Measurements from ENCODE around the gene CUTA.

DNA sequence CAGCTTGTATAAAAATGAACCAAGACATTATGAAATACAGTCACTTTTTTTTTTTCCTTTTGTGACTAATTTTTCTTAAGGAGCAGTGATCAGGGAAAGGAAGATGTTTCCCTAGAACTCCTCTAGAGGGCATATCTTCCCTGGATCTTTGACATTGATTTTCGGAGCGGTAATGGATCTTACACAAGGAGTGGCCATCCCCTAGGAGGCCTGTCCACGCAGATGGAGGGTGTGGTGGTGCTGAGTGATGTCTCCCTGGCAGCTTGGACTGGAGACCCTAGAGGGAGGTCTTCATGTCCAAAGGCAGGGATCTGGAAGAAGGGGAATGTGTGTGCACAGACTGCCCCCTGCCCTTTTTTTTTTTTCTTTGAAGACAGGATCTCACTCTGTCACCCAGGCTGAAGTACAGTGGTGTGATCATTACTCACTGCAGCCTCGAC lies 33.3 kb downstream of the CUTA start:
- TF ChIP-seq GATA2 (IDR thresholded peaks at IDR 0.05; ENCODE audit: low read depth, low read length): no peak
- TF ChIP-seq GATA3 (IDR thresholded peaks at IDR 0.05; ENCODE audit: low read depth, low read length): no peak

All from SH-SY5Y (cell line).